Testis (tissue), 2 donors: ENCODE data around the gene RAB3C.

ENCODE experiments used
- CTCF ChIP-seq, 3 experiments: fragments of 450-650 bp in 2 of 3; fragments of 200-600 bp in 1 of 3; sonication (generic) in 1 of 3; IDR thresholded peaks; one replicate each; pipeline ENCODE4 v1.5.1; 2016 to 2019; ENCODE audit warnings: antibody characterized with exemption in 3 of 3, mild to moderate bottlenecking in 2 of 3, moderate library complexity in 1 of 3
- POLR2A ChIP-seq: fragments of 450-650 bp; IDR thresholded peaks from one replicate; pipeline ENCODE4 v1.6.1; 2017; ENCODE audit warnings: antibody characterized with exemption, mild to moderate bottlenecking, moderate library complexity

GRCh38 chr5:58708456-58708855 is 125.6 kb downstream of the RAB3C start:
- TF ChIP-seq CTCF (IDR thresholded peaks at IDR 0.05) (no peak), POLR2A (no peak)
